ENCODE measurements around the gene UMPS.

UMPS gene

GRCh38 chr3:124730129-124730940, at the start of gene UMPS:
Gene UMPS (plus strand): TSS chr3:124730452. CDS start chr3:124730472, 20 bp downstream.
- Histone ChIP-seq H3K36me3 (ENCODE audit: control insufficient read depth, insufficient read depth, low read length) (peaks cover 1% of the 10 kb centered on the region; the same call in 1 of the 2 replicates), H3K27me3 (replicated peaks; ENCODE audit: control insufficient read depth, insufficient read depth, low read length) (no peaks in the 10 kb centered on the region), H3K4me3 (replicated peaks; ENCODE audit: low read depth, low read length) (peak within 1 kb of the TSS; percentile 99)
- peak; percentile 94 for DNase-seq (ENCODE audit: extremely low read depth, insufficient read length)
- no peak for TF ChIP-seq CTCF (IDR thresholded peaks at IDR 0.05; ENCODE audit: insufficient read depth, low read length, poor library complexity, severe bottlenecking)

GRCh38 chr3:124680521-124680920, 49.7 kb upstream of the UMPS start:
- no peak for TF ChIP-seq CTCF (IDR thresholded peaks at IDR 0.05; ENCODE audit: insufficient read depth, low read length, poor library complexity, severe bottlenecking)

GRCh38 chr3:124682263-124682662, 48.0 kb upstream of the UMPS start:
- no peak for TF ChIP-seq CTCF (IDR thresholded peaks at IDR 0.05; ENCODE audit: insufficient read depth, low read length, poor library complexity, severe bottlenecking)
- H3K27me3 ChIP-seq (replicated peaks; ENCODE audit: control insufficient read depth, insufficient read depth, low read length): no peaks in the 10 kb centered on the region

More at GRCh38 chr3:124680521-124680920, 49.7 kb upstream of the UMPS start:
- no peak for DNase-seq (ENCODE audit: extremely low read depth, insufficient read length)
- no peaks in the 10 kb centered on the region for H3K27me3 ChIP-seq (replicated peaks; ENCODE audit: control insufficient read depth, insufficient read depth, low read length)
- no peak overlapping the region for H3K4me3 ChIP-seq (replicated peaks; ENCODE audit: low read depth, low read length)
- no peaks in the 10 kb centered on the region for H3K36me3 ChIP-seq (ENCODE audit: control insufficient read depth, insufficient read depth, low read length)

GRCh38 chr3:124684459-124684858, 45.8 kb upstream of the UMPS start:
- TF ChIP-seq CTCF (IDR thresholded peaks at IDR 0.05; ENCODE audit: insufficient read depth, low read length, poor library complexity, severe bottlenecking): no peak

More at GRCh38 chr3:124682263-124682662, 48.0 kb upstream of the UMPS start:
- no peaks in the 10 kb centered on the region for H3K36me3 ChIP-seq (ENCODE audit: control insufficient read depth, insufficient read depth, low read length)
- no peak for DNase-seq (ENCODE audit: extremely low read depth, insufficient read length)
- H3K4me3 ChIP-seq (replicated peaks; ENCODE audit: low read depth, low read length): no peak overlapping the region

GRCh38 chr3:124685067-124685466, 45.2 kb upstream of the UMPS start:
- Histone ChIP-seq H3K36me3 (ENCODE audit: control insufficient read depth, insufficient read depth, low read length) (no peaks in the 10 kb centered on the region), H3K4me3 (replicated peaks; ENCODE audit: low read depth, low read length) (no peak overlapping the region), H3K27me3 (replicated peaks; ENCODE audit: control insufficient read depth, insufficient read depth, low read length) (no peaks in the 10 kb centered on the region)
- no peak for TF ChIP-seq CTCF (IDR thresholded peaks at IDR 0.05; ENCODE audit: insufficient read depth, low read length, poor library complexity, severe bottlenecking)
- no peak for DNase-seq (ENCODE audit: extremely low read depth, insufficient read length)

More at GRCh38 chr3:124684459-124684858, 45.8 kb upstream of the UMPS start:
- no peak for DNase-seq (ENCODE audit: extremely low read depth, insufficient read length)
- Histone ChIP-seq H3K4me3 (replicated peaks; ENCODE audit: low read depth, low read length) (no peak overlapping the region), H3K27me3 (replicated peaks; ENCODE audit: control insufficient read depth, insufficient read depth, low read length) (no peaks in the 10 kb centered on the region), H3K36me3 (ENCODE audit: control insufficient read depth, insufficient read depth, low read length) (no peaks in the 10 kb centered on the region)

Measured in GM06990 (cell line).